Body of pancreas (tissue), 4 donors: Measurements from ENCODE around the gene ZFP92. TPM values are rescaled to one million over a fixed set of nuclear protein-coding genes. Genes with fewer than 3 reads are reported as not detected.
A peak's percentile ranks its signal among the peaks of the same experiment; 100 is the strongest.

Experiments used
- ATAC-seq: fragments of 150-250 bp; one replicate; pipeline ENCODE4 v1.9.1; 2016
- DNase-seq, 4 donors: peaks; one replicate each; pipeline ENCODE4 v3.0.0-alpha.2; 2019
- H3K27ac ChIP-seq, 4 donors: fragments of 200-600 bp; sonication (generic); 1 replicate in 3 of 4; 2 replicates in 1 of 4; pipeline versions ENCODE4 v1.5.1 to v1.6.1; 2016 to 2019; ENCODE audit warnings: mild to moderate bottlenecking in 1 of 4, mixed read lengths in 1 of 4, moderate library complexity in 1 of 4
- H3K27me3 ChIP-seq, 2 donors: fragments of 200-600 bp; sonication (generic); one replicate each; pipeline ENCODE4 v1.6.0; 2016; ENCODE audit warnings: mild to moderate bottlenecking in 1 of 2
- H3K36me3 ChIP-seq, 2 donors: fragments of 200-600 bp; sonication (generic); replicated peaks in 1 of 2; 2 replicates each; pipeline ENCODE4 v1.5.1; 2016; ENCODE audit warnings: low read depth in 2 of 2; ENCODE audit not compliant: insufficient read depth in 1 of 2
- H3K4me1 ChIP-seq: fragments of 200-600 bp; sonication (generic); one replicate; pipeline ENCODE4 v1.6.0; 2016
- H3K4me3 ChIP-seq, 2 donors: fragments of 200-600 bp; sonication (generic); 1 replicate in 1 of 2; 2 replicates in 1 of 2; pipeline ENCODE4 v1.5.1; 2016 to 2019
- H3K9me3 ChIP-seq, 3 donors: fragments of 200-600 bp; sonication (generic); 1 replicate in 2 of 3; 2 replicates in 1 of 3; pipeline ENCODE4 v1.5.1; 2016
- CTCF ChIP-seq, 7 experiments: fragments of 450-650 bp in 4 of 7; fragments of 200-600 bp in 3 of 7; sonication (generic) in 3 of 7; IDR thresholded peaks; one replicate each; pipeline ENCODE4 v1.5.1; 2016 to 2019; ENCODE audit warnings: antibody characterized with exemption in 7 of 7
- POLR2A ChIP-seq, 3 donors: fragments of 450-650 bp; IDR thresholded peaks; one replicate each; pipeline ENCODE4 v1.6.1; 2016; ENCODE audit warnings: antibody characterized with exemption in 3 of 3, mild to moderate bottlenecking in 2 of 3
- WGBS, 2 donors: methylation state at CpG; one replicate each; pipeline ENCODE4 v1.1.5; 2017; 5-methylcytosine and 5-hydroxymethylcytosine counted together
- intact Hi-C: fragments of 100-400 bp; cut with DNase I; formaldehyde crosslinking; loops from one replicate; pipeline ENCODE4 v1.15.1; 2023
- total RNA-seq, 2 donors: library from RNA; depleted of rRNA; stranded (reverse); fragments of >200 nt; gene quantifications; one replicate each; pipeline ENCODE4 v1.1.0, GENCODE V29; 2016

Gene ZFP92
- total RNA-seq, 2 donors from 2014 or later, result 0.33 to 0.78 TPM

DNA sequence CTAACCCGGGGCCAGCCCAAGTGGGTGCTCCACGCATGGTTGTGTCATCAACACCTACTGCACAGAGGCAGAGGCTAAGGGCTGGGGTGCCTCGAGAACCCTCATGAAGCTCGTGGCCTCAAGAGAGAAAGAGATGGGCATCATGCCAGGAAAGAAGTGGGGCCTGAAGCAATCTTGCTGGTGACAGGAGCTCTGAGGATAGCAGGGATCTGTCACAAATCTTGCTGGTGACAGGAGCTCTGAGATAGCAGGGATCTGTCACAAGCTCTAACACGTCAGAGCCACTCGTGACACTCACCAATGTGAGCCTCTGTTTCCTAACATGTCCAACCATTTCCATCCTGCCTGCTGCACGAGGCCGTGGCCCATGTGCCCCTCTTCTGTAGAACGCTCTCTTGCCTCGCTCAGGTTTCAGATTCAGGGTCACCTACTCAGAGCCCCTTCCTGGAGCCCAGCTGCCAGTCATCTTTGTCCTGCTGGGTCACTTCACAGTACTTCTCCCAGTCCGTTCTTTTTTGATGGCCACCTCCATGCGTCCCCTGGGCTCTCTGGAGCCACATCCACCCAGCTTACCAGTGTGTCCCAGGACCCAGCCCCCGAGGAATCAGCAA, 31.2 kb upstream of the ZFP92 start:
- TF ChIP-seq CTCF (IDR thresholded peaks at IDR 0.05), result no peak
- no peak for TF ChIP-seq POLR2A (IDR thresholded peaks at IDR 0.05)
- ATAC-seq (no peak), DNase-seq (no peak)
- WGBS, 2 donors, result 93% methylated on average over 5 to 10 of the region's 13 CpGs
- peaks cover 16% of the 10 kb centered on the region for H3K4me1 ChIP-seq
- no peak overlapping the region for H3K4me3 ChIP-seq
- H3K9me3 ChIP-seq, result no peaks in the 10 kb centered on the region
- intact Hi-C loops, result no loop called here
- no peak overlapping the region for H3K27ac ChIP-seq
- no peaks in the 10 kb centered on the region for H3K36me3 ChIP-seq
- no peaks in the 10 kb centered on the region for H3K27me3 ChIP-seq

- H3K9me3 ChIP-seq, result no peaks in the 10 kb centered on the region
- no peaks in the 10 kb centered on the region for H3K36me3 ChIP-seq
- H3K4me3 ChIP-seq, result no peak overlapping the region
- ATAC-seq, result no peak
- peaks cover 16% of the 10 kb centered on the region for H3K4me1 ChIP-seq
- WGBS, 2 donors, result 82% methylated on average over 7 of the region's 9 CpGs; no CpG with 5 or more reads in 1 of the 2 donors
- H3K27me3 ChIP-seq, result no peaks in the 10 kb centered on the region
- no peak for TF ChIP-seq POLR2A (IDR thresholded peaks at IDR 0.05)
- TF ChIP-seq CTCF (IDR thresholded peaks at IDR 0.05), result no peak
- no peak for DNase-seq
- intact Hi-C loops, result no loop called here
- peak overlapping the region in 2 of 4 donors; percentile 89 to 90 for H3K27ac ChIP-seq
Measured at GRCh38 chrX:153380691-153381090, 30.6 kb upstream of the ZFP92 start.

DNA sequence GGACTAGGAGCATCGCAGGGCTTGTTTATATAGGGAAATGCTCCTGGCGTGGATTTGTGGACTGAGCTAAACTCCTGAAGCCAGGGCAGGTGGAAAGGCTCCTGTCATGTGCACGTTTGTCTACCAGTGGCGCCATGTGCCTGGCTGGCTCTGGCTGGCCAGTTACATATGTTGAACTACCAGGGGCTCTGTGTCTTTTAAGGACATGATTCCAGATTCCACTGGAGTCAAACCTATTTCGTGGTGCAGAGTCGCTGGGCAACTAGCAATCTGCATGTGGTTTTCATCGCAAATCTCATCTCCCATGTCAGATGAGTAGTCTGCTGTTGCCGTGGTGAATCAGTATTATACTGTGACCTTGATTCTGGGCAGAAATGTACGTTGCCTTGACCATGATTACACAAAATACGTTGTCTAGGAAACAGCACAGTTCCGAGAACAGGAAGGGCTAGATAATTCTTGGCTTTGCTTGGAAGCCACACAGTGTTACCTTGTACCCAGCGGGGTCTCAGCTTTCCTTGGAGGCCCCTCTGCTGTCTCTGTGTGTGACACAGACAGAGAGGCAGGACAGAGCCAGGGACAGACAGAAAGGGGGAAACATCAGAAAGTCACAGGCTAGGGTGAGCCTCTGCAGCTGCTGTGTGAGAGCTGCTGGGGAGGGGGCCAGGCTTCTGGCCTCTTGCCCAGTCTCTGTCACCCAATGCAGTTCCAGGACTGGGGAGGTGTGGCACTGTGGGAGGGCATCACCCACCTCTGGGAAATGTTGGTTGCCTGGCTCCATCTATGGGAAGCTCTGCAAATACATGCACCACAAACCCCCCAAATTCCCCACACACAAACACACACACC, 29.4 kb upstream of the ZFP92 start:
- H3K4me1 ChIP-seq, result peaks cover 16% of the 10 kb centered on the region
- peak overlapping the region; percentile 23 to 90 (median 74) for H3K27ac ChIP-seq
- 9 to 27% methylated on average over 3 to 12 of the region's 12 CpGs for WGBS, 2 donors
- H3K4me3 ChIP-seq, result no peak overlapping the region
- DNase-seq (peak; percentile 63 to 82 (median 70)), ATAC-seq (peak; percentile 95)
- intact Hi-C loops, result no loop called here
- H3K9me3 ChIP-seq, result no peaks in the 10 kb centered on the region
- H3K36me3 ChIP-seq, result no peaks in the 10 kb centered on the region
- no peaks in the 10 kb centered on the region for H3K27me3 ChIP-seq
- peak in 2 of 3 donors; percentile 20 to 24 for TF ChIP-seq POLR2A (IDR thresholded peaks at IDR 0.05)
- peak in 4 of 7 experiments; percentile 23 to 45 (median 34) for TF ChIP-seq CTCF (IDR thresholded peaks at IDR 0.05)

DNA sequence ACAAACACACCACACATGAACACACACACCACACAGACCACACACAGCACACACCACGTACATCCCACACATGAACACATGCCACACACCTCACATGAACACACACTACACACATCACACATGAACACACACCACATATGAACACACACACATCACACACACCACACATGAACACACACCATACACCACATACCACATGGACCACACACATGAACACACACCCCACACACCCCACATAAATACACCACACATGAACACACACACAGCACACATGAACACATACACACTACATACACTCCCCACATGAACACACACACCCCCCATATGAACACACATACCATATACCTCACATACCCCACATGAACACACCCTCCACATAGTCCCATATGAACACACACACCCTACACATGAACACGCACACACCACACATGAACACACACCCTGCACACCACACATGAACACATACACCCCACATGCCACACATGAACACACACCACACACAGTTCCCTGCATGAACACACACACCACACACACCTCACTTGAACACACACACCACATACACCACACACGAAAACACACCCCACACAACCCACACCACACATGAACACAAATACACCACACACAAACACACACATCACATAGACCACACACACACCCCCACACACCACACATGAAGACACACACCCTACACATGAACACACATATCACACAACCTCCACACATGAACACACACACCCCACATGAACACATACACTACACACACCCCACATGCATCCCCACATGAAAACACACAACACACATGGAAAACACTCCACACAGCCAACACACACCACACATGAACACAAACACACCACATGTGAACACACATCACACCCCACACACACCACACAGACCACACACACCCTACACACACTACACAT, 28.4 kb upstream of the ZFP92 start:
- H3K4me3 ChIP-seq, result no peak overlapping the region

More for the DNA sequence above, 28.4 kb upstream of the ZFP92 start:
- DNase-seq (no peak), ATAC-seq (no peak)
- Histone ChIP-seq H3K27me3 (no peaks in the 10 kb centered on the region), H3K36me3 (no peaks in the 10 kb centered on the region), H3K27ac (peak overlapping the region in 2 of 4 donors; percentile 89 to 90), H3K9me3 (no peaks in the 10 kb centered on the region), H3K4me1 (peaks cover 16% of the 10 kb centered on the region)
- TF ChIP-seq CTCF (IDR thresholded peaks at IDR 0.05) (no peak), POLR2A (IDR thresholded peaks at IDR 0.05) (no peak)
- intact Hi-C loops, result no loop called here
- 63 to 77% methylated on average over 3 of the region's 3 CpGs for WGBS, 2 donors
